Measurements from ENCODE around the gene BMPR1A.
"Not testable (repeated sequence)": the region's sequence is repeated elsewhere in the genome, so short reads cannot be mapped to it uniquely, and the experiment has no call there.

BMPR1A gene

GRCh38 chr10:86732771-86733170 lies 23.6 kb upstream of the BMPR1A start:
- DNase-seq: no peak

DNA sequence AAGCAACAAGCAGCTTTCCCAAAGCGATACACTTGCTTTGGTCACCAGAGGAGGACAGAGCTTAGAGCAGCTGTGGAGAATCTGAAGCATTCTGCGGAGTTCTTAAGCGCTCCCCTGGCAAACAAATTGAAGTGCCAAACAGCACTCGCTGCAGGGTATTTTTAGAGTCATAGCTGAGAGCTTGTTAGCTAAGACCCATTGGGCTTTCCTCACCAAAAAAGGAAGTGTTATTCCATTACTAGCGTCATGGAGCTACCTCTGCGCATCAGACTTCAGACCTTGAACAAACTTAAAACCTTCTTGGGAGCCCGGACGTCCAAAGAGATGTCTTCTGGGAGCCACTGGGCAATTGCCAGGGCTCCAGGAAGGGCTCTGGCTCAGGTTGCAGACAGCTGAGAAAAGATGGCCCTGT lies 23.2 kb upstream of the BMPR1A start:
- DNase-seq: no peak

DNA sequence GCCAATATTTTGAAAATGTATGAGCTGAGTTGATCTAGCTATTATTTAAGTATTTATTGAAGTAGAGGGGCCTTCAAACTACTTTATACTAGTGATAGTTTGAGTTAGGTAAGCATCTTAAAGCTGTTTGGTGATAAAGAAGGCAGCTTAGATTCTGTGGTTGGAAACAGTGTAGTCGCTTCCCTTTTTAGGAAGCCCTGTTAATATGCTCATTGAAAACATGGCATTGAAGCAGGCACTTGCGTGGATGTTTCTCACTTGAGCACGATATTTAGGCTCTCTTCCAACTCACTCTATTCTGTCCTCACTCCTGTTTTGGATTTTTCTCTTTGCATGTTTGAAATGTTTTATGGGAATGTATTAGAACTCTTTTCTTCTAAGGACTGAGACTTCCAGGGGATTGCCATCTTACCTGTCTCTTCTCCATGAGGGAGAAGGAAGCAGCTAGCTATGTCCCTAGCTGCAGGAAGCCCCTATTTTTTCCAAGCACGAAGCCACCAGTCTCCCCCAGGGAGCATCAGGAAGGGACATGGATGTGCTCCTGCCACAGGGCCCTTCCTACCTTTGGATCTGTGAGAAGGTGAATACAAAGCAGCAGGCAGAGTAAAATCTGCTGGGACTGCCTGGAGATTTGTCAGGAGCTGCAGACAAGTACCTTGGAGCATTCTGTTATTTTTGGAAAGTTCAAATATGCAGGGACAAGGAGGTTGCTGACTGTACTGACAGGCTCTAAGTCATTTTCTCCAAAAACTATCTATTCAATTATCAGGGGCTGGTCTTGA lies 22.0 kb upstream of the BMPR1A start:
- no peak for DNase-seq

GRCh38 chr10:86735278-86735677 lies 21.1 kb upstream of the BMPR1A start:
- not testable (repeated sequence) for DNase-seq

GRCh38 chr10:86742230-86742629 lies 14.2 kb upstream of the BMPR1A start:
- DNase-seq: no peak

DNA sequence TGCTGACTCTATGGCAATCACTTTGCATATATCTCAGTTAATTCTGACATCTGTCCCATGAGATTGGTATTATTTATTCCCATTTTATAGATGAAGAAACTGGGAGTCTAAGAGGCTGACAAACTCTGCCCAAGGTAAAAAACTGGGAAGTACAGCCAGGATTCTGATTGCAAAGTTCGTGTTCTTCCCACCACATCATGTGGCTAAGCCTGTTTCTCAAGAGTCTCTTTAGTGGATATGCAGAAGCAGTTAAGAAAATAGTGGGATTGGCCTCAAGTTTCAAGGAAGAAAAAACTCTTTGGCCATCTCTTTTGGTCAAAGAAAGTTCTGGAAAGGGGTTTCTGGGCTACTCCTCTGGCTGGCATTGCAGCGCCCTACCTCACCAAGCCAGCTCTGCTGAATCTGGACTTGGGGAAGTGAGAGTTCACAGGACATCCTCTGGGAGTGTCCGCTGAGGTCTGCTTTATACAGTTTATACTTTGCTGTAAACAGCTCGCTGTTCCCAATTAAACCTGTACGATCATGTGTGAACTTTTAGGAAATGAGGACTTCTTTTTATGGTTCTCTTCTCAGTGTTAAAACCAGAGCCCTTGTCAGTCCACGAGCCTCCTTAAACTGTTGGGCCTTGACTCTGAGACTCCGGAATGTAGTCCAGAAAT lies 12.2 kb upstream of the BMPR1A start:
- DNase-seq: no peak

- DNase-seq: no peak
Measured at GRCh38 chr10:86747796-86748581, 8.4 kb upstream of the BMPR1A start.

GRCh38 chr10:86749854-86750253 lies 6.6 kb upstream of the BMPR1A start:
- DNase-seq: no peak

GRCh38 chr10:86751477-86751876 lies 4.9 kb upstream of the BMPR1A start:
- no peak for DNase-seq

DNA sequence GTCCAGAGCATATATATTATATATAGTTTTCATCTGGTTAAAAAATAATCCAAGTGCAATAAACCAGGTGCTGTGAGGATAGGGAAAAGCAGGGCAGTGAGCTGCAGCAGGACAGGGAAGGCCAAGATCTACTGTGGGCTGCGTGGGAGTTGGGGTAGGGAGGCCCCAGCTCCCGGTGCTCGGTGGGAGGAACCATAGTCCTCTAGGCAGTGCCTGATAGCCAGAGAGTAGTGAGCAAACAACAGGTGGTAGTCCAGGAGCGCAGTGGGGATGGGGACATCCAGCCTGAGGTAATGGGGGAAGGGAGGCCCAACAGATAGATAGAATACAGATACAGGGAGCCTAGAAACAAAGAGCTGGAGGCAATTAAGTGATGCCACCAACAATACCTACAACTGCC lies 4.1 kb upstream of the BMPR1A start:
- DNase-seq: no peak

GRCh38 chr10:86753051-86753450 lies 3.4 kb upstream of the BMPR1A start:
- no peak for DNase-seq

- no peak for DNase-seq
Measured at GRCh38 chr10:86753638-86754434, 2.6 kb upstream of the BMPR1A start.

DNA sequence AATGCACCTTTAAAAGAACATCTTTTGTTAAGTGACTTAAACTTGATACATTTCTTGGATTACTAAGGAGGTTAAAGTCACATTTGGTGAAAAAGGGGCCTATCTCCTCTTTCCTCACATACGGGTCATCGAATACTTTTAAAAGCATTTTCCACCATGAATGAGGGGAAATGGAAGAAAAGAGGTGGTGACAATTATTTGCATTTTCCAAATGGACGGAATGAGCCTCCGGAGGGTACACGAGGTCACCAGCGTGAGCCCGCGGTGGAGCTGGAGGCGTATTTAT lies 1.0 kb upstream of the BMPR1A start:
- DNase-seq: no peak

DNA sequence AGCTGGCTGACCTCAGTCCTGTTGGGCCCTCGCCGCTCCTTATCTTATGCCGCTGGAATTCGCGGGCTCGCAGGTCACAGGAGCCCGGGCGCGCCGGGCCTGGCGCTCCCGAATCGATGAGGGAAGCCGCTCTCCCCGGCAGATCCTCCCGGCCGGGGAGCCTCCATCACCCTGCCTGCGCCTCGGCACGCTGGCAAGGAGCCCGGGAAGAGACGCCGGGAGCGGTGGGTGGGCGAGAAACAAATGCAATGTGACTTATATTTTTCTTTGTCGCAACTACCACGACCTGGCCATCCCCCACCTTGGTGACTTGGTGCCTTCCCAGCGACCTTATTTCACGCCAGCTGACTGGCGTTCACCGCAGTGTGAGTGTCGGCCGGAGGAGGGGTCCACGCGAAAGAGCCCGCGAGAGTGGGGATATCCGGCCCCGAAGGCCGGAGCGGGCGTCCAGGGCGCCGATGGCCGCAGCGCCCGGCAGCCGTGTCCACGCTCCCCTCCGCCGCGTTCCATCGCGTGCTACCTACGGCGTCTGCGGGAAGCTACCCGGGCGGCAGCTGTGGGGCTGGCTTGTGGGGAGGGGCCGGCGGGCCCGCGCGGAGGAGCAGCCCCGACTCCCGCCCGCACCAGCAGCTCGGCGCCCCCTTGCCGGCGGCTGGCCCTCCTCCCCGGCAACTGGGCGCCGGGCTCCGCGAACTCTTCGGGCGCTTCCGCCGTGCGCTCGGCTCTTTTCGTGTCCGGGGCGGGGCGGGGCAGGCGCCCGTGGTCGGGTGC lies 494 bp upstream of the BMPR1A start:
- DNase-seq: peak; percentile 74

GRCh38 chr10:86757113-86757972 lies 924 bp downstream of the BMPR1A start:
- no peak for DNase-seq

GRCh38 chr10:86758189-86759072 lies 2.0 kb downstream of the BMPR1A start:
- no peak for DNase-seq

DNA sequence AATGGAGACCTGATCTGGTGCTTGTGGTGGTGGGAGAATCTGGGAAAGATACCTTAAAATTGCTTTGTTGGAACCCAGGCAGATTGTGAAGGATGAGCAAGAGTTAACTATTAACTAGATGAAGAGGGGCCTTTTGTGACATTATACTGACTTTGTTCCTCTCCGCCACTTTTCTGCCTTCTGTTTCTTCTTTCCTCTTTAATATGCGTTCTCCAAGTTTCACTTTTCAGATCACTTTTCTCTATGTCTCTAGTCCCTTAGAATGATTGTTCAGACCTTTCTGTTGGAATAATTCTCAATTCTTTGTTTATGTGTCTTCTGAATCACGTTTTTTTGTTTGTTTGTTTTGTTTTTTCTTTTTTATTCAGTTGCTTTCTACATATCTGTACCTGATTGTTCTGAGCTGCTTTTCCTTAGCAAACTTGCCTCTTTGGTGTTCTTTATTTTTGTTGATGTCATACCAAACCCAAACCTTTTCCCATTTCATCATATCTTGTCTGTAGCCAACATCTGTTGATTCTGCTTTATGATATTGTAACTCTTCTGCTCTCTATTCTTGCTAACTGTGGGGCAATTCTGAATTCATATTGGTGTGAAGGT lies 2.8 kb downstream of the BMPR1A start:
- no peak for DNase-seq

GRCh38 chr10:86763404-86763803 lies 7.0 kb downstream of the BMPR1A start:
- no peak for DNase-seq

GRCh38 chr10:86765548-86765947 lies 9.1 kb downstream of the BMPR1A start:
- no peak for DNase-seq
